Activated CD8-positive, alpha-beta T cell treated with anti-CD3 and anti-CD28 coated beads for 36 hours (primary cell): ENCODE results near the gene POLH. TPM values are rescaled to one million over a fixed set of nuclear protein-coding genes. Genes with fewer than 3 reads are reported as not detected.
A peak's percentile ranks its signal among the peaks of the same experiment; 100 is the strongest.

ENCODE experiments used
- ATAC-seq: fragments of 200-7000 bp; cut with Tn5 transposase; one replicate; pipeline ENCODE4 v1.10.0; 2021; ENCODE audit warnings: mild to moderate bottlenecking, moderate library complexity
- CTCF ChIA-PET: fragments of 350-600 bp; sonication (Branson Sonifier 250); formaldehyde crosslinking; loops from one replicate; lab custom pipeline; 2021; ENCODE audit warnings: antibody characterized with exemption; lab: Charles Lee
- POLR2A ChIA-PET: fragments of 350-600 bp; sonication (Branson Sonifier 250); formaldehyde crosslinking; loops from one replicate; lab custom pipeline; 2021; ENCODE audit warnings: antibody characterized with exemption; lab: Charles Lee
- DNase-seq: peaks from one replicate; pipeline ENCODE4 v3.0.0-alpha.2; 2020
- H3K27ac Mint-ChIP-seq: one replicate; pipeline ENCODE4 v1.8.0; 2021; ENCODE audit warnings: mild to moderate bottlenecking, mixed read lengths
- H3K27me3 Mint-ChIP-seq: one replicate; pipeline ENCODE4 v1.8.0; 2021; ENCODE audit warnings: mixed read lengths
- H3K36me3 Mint-ChIP-seq: one replicate; pipeline ENCODE4 v1.8.0; 2021; ENCODE audit warnings: low read depth, mixed read lengths
- H3K4me1 Mint-ChIP-seq: one replicate; pipeline ENCODE4 v1.8.0; 2021; ENCODE audit warnings: low read depth, mixed read lengths
- H3K4me3 Mint-ChIP-seq: one replicate; pipeline ENCODE4 v1.8.0; 2021; ENCODE audit warnings: mild to moderate bottlenecking, moderate library complexity, mixed read lengths
- H3K9me3 Mint-ChIP-seq: one replicate; pipeline ENCODE4 v1.8.0; 2021; ENCODE audit warnings: mixed read lengths
- CTCF ChIP-seq: fragments of 200-600 bp; IDR thresholded peaks from one replicate; pipeline ENCODE4 v1.8.0; 2022; ENCODE audit warnings: antibody characterized with exemption, mild to moderate bottlenecking
- intact Hi-C: fragments of 100-400 bp; cut with micrococcal nuclease; formaldehyde crosslinking; loops from one replicate; pipeline ENCODE4 v1.10.0; 2022
- total RNA-seq, 2 experiments: library from RNA; stranded (reverse); gene quantifications; one replicate each; pipeline ENCODE4 v1.2.3, GENCODE V29; 2021

Gene POLH
- total RNA-seq, 2 experiments from 2014 or later: 37.9 to 42.1 TPM

GRCh38 chr6:43634702-43635303, 58.8 kb downstream of the POLH start:
- no peak for ATAC-seq
- POLR2A ChIA-PET: interaction anchor here (0.7 to 2.6 kb wide), 5 partner anchors 12 to 127 kb away, joined by 3 to 15 read pairs (median 4); partner anchors contain the start of genes POLH and XPO5
- DNase-seq: no peak
- intact Hi-C loops: no loop called here
- Mint-ChIP-seq H3K4me3 (peak overlapping the region; percentile 90), H3K4me1 (peaks cover 29% of the 10 kb centered on the region), H3K9me3 (no peaks in the 10 kb centered on the region), H3K27ac (peak overlapping the region; percentile 93), H3K36me3 (peaks cover 23% of the 10 kb centered on the region), H3K27me3 (no peaks in the 10 kb centered on the region)
- TF ChIP-seq CTCF: no peak
- CTCF ChIA-PET: interaction anchor here (1.0 to 1.1 kb wide), 4 partner anchors 31 to 444 kb away, joined by 3 to 4 read pairs (median 3); no protein-coding TSS in a partner anchor

GRCh38 chr6:43635387-43636307, 59.7 kb downstream of the POLH start, which contains the start of gene MAD2L1BP:
MAD2L1BP (plus strand) TSS chr6:43635840; CDS start chr6:43635876, 36 bp downstream.
- Mint-ChIP-seq H3K4me1 (peaks cover 32% of the 10 kb centered on the region), H3K9me3 (no peaks in the 10 kb centered on the region), H3K36me3 (peaks cover 32% of the 10 kb centered on the region), H3K27ac (peak within 1 kb of the TSS; percentile 93), H3K27me3 (no peaks in the 10 kb centered on the region), H3K4me3 (peak within 1 kb of the TSS; percentile 90)
- ATAC-seq: peak; percentile 87
- DNase-seq: peak; percentile 92
- CTCF ChIA-PET: interaction anchor here (0.6 to 2.1 kb wide), 10 partner anchors 10 to 443 kb away, joined by 3 to 6 read pairs (median 3); no protein-coding TSS in a partner anchor
- no peak for TF ChIP-seq CTCF
- intact Hi-C loops: no loop called here
- POLR2A ChIA-PET: interaction anchor here (0.7 to 2.6 kb wide), 11 partner anchors 8 to 205 kb away, joined by 3 to 15 read pairs (median 3); partner anchors contain the start of genes POLH and XPO5

GRCh38 chr6:43636308-43636659, 60.3 kb downstream of the POLH start:
- Mint-ChIP-seq H3K27ac (peak overlapping the region; percentile 93), H3K9me3 (no peaks in the 10 kb centered on the region), H3K4me3 (peak overlapping the region; percentile 90), H3K4me1 (peaks cover 33% of the 10 kb centered on the region), H3K27me3 (no peaks in the 10 kb centered on the region), H3K36me3 (peaks cover 35% of the 10 kb centered on the region)
- ATAC-seq (peak; percentile 11), DNase-seq (peak; percentile 30)
- ChIA-PET CTCF (interaction anchor here (0.6 to 2.1 kb wide), 11 partner anchors 9 to 443 kb away, joined by 3 to 6 read pairs (median 3); no protein-coding TSS in a partner anchor), POLR2A (interaction anchor here (0.7 to 2.6 kb wide), 6 partner anchors 9 to 205 kb away, joined by 3 to 15 read pairs (median 3); partner anchors contain the start of genes POLH and XPO5)
- no peak for TF ChIP-seq CTCF
- intact Hi-C loops: no loop called here

GRCh38 chr6:43639984-43640800, 64.2 kb downstream of the POLH start:
- DNase-seq (no peak), ATAC-seq (no peak)
- Mint-ChIP-seq H3K27me3 (no peaks in the 10 kb centered on the region), H3K4me3 (no peak overlapping the region), H3K9me3 (no peaks in the 10 kb centered on the region), H3K27ac (peak overlapping the region; percentile 55), H3K36me3 (peaks cover 38% of the 10 kb centered on the region), H3K4me1 (peaks cover 30% of the 10 kb centered on the region)
- ChIA-PET CTCF (interaction anchor here (0.6 to 2.3 kb wide), 2 partner anchors 27 to 32 kb away, joined by 3 to 7 read pairs; no protein-coding TSS in a partner anchor), POLR2A (interaction anchor here (1.0 kb wide), 1 partner anchor 9 kb away, joined by 4 read pairs; no protein-coding TSS in a partner anchor)
- intact Hi-C loops: no loop called here
- no peak for TF ChIP-seq CTCF
